ENCODE data around the gene S100A2. TPM values are rescaled to one million over a fixed set of nuclear protein-coding genes. Genes with fewer than 3 reads are reported as not detected.
"Not testable (repeated sequence)": the region's sequence is repeated elsewhere in the genome, so short reads cannot be mapped to it uniquely, and the experiment has no call there.

The S100A2 gene
- total RNA-seq, 2 experiments from 2014 or later: 0.63 TPM; not detected in 1

DNA sequence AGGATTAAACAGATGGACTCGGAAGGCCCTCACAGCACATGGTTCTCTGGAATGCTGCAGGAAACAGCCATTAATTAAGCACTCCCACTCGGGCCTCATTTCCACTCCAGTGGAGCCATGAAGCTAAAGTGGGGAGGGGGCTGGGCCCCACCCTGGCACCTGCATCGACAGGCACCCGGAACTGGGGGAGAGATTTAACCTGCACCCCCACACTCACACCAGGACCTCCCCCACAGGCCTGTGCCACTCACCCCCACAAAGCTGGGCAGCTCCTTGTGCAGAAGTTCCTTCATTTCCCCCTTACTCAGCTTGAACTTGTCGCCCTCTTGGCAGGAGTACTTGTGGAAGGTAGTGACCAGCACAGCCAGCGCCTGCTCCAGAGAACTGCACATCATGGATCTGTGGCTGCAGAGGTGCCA is 2.2 kb downstream of the S100A2 start:
- DNase-seq (no peak), ATAC-seq (no peak)
- H3K4me3 Mint-ChIP-seq: no peak overlapping the region
- peaks cover 29% of the 10 kb centered on the region for H3K4me1 Mint-ChIP-seq (ENCODE audit: low read depth)
- H3K27ac Mint-ChIP-seq: no peak overlapping the region
- POLR2A ChIA-PET: interaction anchor here (0.6 to 0.9 kb wide), 3 partner anchors 18 to 71 kb away, joined by 3 to 4 read pairs (median 3); no protein-coding TSS in a partner anchor
- CTCF ChIA-PET: interaction anchor here (1.1 to 8.3 kb wide), 4 partner anchors 9 to 53 kb away, joined by 3 to 106 read pairs (median 36); partner anchors contain the start of gene S100A6
- H3K27me3 Mint-ChIP-seq (ENCODE audit: low read depth): no peaks in the 10 kb centered on the region
- no peaks in the 10 kb centered on the region for H3K9me3 Mint-ChIP-seq (ENCODE audit: insufficient read depth)
- no peaks in the 10 kb centered on the region for H3K36me3 Mint-ChIP-seq (ENCODE audit: low read depth)

DNA sequence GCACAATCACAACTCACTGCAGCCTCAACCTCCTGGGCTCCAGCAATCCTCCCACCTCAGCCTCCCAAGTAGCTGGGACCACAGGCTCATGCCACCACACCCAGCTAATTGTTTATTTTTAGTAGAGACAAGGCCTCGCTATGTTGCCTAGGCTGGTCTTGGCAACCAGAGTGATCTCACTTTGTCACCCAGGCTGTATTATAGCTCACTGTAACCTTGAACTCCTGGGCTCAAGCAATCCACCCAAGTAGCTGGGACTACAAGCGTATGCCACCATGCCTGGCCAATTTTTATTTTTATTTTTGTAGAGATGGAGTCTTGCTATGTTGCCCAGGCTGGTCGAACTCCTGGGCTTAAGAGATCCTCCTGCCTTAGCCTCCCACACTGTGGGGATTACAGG is 3.6 kb downstream of the S100A2 start:
- H3K27ac Mint-ChIP-seq; DNase-seq; H3K9me3 Mint-ChIP-seq (ENCODE audit: insufficient read depth); H3K27me3 Mint-ChIP-seq (ENCODE audit: low read depth); ATAC-seq; H3K36me3 Mint-ChIP-seq (ENCODE audit: low read depth); H3K4me3 Mint-ChIP-seq: not testable (repeated sequence)
- peaks cover 18% of the 10 kb centered on the region for H3K4me1 Mint-ChIP-seq (ENCODE audit: low read depth)
- ChIA-PET POLR2A (interaction anchor here (1.9 to 2.4 kb wide), 2 partner anchors 17 to 26 kb away, joined by 6 to 8 read pairs; partner anchors contain the start of gene S100A6), CTCF (interaction anchor here (1.4 to 8.3 kb wide), 4 partner anchors 9 to 51 kb away, joined by 4 to 106 read pairs (median 38); partner anchors contain the start of genes S100A4 and S100A6)

DNA sequence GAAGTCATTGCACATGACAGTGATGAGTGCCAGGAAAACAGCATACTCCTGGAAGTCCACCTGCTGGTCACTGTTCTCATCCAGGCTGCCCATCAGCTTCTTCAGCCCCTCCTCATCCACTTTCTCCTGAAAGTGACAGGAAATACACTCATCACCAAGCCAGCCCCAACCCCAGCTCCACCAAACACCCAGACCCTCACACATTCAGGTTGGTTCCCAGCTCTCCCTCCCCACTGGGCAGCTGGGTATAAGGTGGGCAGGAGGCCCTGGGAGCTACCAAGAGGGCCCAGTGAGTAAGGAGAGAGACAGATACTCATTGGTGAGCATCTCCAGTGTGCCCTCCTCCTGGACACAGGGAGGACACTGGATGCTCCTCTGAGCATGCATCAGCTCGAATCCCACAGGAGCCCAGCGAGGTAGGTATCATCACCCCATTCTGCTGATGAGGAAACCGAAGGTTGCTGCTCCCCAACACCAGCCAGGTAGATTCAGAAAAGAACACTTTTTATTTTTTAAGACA is 4.1 kb downstream of the S100A2 start:
- no peak overlapping the region for H3K4me3 Mint-ChIP-seq
- H3K27ac Mint-ChIP-seq: no peak overlapping the region
- H3K4me1 Mint-ChIP-seq (ENCODE audit: low read depth): peaks cover 13% of the 10 kb centered on the region
- no peaks in the 10 kb centered on the region for H3K9me3 Mint-ChIP-seq (ENCODE audit: insufficient read depth)
- ChIA-PET POLR2A (interaction anchor here (1.9 to 2.4 kb wide), 2 partner anchors 17 to 26 kb away, joined by 6 to 8 read pairs; partner anchors contain the start of gene S100A6), CTCF (interaction anchor here (1.4 to 8.3 kb wide), 5 partner anchors 9 to 67 kb away, joined by 4 to 106 read pairs (median 8); partner anchors contain the start of genes S100A4 and S100A6)
- ATAC-seq (no peak), DNase-seq (no peak)
- no peaks in the 10 kb centered on the region for H3K27me3 Mint-ChIP-seq (ENCODE audit: low read depth)
- H3K36me3 Mint-ChIP-seq (ENCODE audit: low read depth): no peaks in the 10 kb centered on the region

DNA sequence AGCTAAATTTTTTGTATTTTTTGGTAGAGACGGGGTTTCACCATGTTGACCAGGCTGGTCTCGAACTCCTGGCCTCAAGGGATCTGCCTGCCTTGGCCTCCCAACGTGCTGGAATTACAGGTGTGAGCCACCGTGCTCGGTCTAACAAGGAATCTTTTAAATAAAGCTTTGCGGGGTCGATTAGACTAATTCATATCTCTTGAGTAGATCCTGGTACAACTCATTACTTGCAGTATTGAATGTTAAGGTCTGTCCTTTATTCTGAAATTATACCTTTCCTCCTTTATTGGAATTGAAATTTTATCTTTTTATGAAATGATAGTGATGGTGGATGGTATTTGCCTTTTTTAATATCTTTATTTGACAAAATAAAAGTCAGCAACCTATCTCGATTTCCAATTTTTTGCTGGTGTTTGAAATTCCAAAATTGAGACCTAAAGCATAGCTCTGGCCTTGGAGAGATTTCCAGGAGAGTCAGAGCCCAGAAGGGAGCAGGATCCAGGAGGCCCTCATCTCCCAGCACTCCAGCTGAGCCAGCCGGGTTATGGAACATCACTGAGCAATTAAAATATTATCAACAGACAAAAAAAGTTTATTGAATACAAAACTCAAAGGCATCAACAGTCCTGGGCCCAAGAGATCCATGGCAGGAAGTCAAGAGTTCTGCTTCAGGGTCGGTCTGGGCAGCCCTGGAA is 4.7 kb downstream of the S100A2 start:
- DNase-seq: no peak
- Mint-ChIP-seq H3K27me3 (ENCODE audit: low read depth) (peaks cover 2% of the 10 kb centered on the region), H3K4me1 (ENCODE audit: low read depth) (peaks cover 8% of the 10 kb centered on the region), H3K4me3 (no peak overlapping the region), H3K36me3 (ENCODE audit: low read depth) (no peaks in the 10 kb centered on the region), H3K27ac (no peak overlapping the region), H3K9me3 (ENCODE audit: insufficient read depth) (no peaks in the 10 kb centered on the region)
- POLR2A ChIA-PET: interaction anchor here (1.9 to 2.4 kb wide), 2 partner anchors 16 to 25 kb away, joined by 6 to 8 read pairs; partner anchors contain the start of gene S100A6
- CTCF ChIA-PET: interaction anchor here (0.8 to 8.3 kb wide), 7 partner anchors 8 to 67 kb away, joined by 3 to 106 read pairs (median 4); partner anchors contain the start of genes S100A4 and S100A6
- ATAC-seq: no peak

DNA sequence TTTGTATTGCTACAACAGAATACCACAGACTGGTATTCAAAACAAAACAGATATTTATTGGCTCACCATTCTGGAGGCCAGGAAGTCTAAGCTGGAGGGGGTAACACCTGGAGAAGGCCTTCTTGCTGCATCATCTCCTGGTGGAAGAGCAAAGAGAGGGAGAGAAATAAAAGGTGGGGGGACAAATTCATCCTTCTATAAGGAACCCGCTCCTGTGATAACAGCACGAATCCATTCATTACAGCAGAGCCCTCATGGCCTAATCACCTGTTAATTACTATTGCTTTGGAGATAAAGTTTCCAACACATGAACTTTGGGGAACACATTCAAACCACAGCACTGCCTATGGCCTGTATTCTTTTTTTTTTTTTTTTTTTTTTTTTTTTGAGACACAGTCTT is 5.4 kb downstream of the S100A2 start:
- CTCF ChIA-PET: interaction anchor here (0.9 to 8.3 kb wide), 4 partner anchors 9 to 66 kb away, joined by 3 to 106 read pairs (median 36); partner anchors contain the start of gene S100A6
- no peaks in the 10 kb centered on the region for H3K36me3 Mint-ChIP-seq (ENCODE audit: low read depth)
- peaks cover 2% of the 10 kb centered on the region for H3K27me3 Mint-ChIP-seq (ENCODE audit: low read depth)
- H3K4me1 Mint-ChIP-seq (ENCODE audit: low read depth): peaks cover under 1% of the 10 kb centered on the region
- H3K27ac Mint-ChIP-seq: peak overlapping the region; percentile 28
- ATAC-seq: no peak
- no peak for DNase-seq
- POLR2A ChIA-PET: interaction anchor here (1.9 to 2.4 kb wide), 2 partner anchors 16 to 24 kb away, joined by 6 to 8 read pairs; partner anchors contain the start of gene S100A6
- H3K4me3 Mint-ChIP-seq: no peak overlapping the region
- no peaks in the 10 kb centered on the region for H3K9me3 Mint-ChIP-seq (ENCODE audit: insufficient read depth)

DNA sequence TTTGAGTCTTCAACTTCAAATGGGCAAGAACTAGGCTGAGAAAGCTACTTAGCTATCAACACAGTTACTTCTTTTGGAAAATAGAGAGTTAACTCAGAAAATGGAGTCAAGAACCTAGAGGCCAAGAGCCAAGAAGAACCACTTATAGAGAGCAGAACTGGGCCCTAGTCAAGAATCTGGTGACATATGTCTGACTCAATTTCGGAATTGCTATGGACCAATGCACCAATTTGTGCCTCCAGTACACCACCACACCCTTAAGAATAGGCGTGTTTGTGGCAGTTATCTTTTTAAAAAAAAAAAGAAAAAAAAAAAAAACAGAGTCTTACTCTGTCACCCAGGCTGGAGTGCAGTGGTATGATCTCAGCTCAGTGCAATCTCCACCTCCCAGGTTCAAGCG is 7.8 kb downstream of the S100A2 start:
- ATAC-seq: no peak
- H3K9me3 Mint-ChIP-seq (ENCODE audit: insufficient read depth): no peaks in the 10 kb centered on the region
- peaks cover 2% of the 10 kb centered on the region for H3K27me3 Mint-ChIP-seq (ENCODE audit: low read depth)
- H3K27ac Mint-ChIP-seq: no peak overlapping the region
- DNase-seq: no peak
- ChIA-PET CTCF (interaction anchor here (0.7 to 2.0 kb wide), 5 partner anchors 10 to 47 kb away, joined by 3 to 12 read pairs (median 6); no protein-coding TSS in a partner anchor), POLR2A (interaction anchor here (0.9 kb wide), 1 partner anchor 76 kb away, joined by 3 read pairs; the partner anchor contains the start of gene CHTOP)
- no peak overlapping the region for H3K4me3 Mint-ChIP-seq
- H3K4me1 Mint-ChIP-seq (ENCODE audit: low read depth): peaks cover 8% of the 10 kb centered on the region
- no peaks in the 10 kb centered on the region for H3K36me3 Mint-ChIP-seq (ENCODE audit: low read depth)

DNA sequence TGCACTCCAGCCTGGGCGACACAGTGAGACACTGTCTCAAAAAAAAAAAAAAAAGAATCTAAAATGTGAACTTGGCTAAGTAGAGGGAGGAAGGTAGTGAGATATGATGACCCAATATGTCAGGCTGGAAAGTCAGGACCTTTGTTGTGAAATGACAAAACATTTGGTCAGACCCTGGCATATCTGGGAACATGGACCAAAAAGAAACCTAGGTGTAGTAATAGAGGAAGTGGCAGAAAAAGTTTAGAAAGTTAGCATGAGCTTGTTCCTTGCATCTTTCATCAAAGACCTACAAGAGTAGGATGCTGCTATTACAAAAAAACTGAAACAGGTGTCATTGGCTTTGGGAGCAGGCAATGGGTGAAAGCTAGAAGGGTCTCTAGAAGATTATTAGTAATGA is 9.3 kb downstream of the S100A2 start:
- no peak for DNase-seq
- Mint-ChIP-seq H3K4me1 (ENCODE audit: low read depth) (peaks cover 8% of the 10 kb centered on the region), H3K4me3 (no peak overlapping the region), H3K27ac (peak overlapping the region; percentile 19), H3K9me3 (ENCODE audit: insufficient read depth) (no peaks in the 10 kb centered on the region), H3K36me3 (ENCODE audit: low read depth) (no peaks in the 10 kb centered on the region), H3K27me3 (ENCODE audit: low read depth) (peaks cover 2% of the 10 kb centered on the region)
- ATAC-seq: no peak
- POLR2A ChIA-PET: interaction anchor here (0.6 to 1.4 kb wide), 3 partner anchors 11 to 21 kb away, joined by 3 to 4 read pairs (median 3); no protein-coding TSS in a partner anchor
- CTCF ChIA-PET: interaction anchor here (1.0 to 2.0 kb wide), 5 partner anchors 11 to 71 kb away, joined by 3 to 12 read pairs (median 4); partner anchors contain the start of genes S100A13 and S100A4

DNA sequence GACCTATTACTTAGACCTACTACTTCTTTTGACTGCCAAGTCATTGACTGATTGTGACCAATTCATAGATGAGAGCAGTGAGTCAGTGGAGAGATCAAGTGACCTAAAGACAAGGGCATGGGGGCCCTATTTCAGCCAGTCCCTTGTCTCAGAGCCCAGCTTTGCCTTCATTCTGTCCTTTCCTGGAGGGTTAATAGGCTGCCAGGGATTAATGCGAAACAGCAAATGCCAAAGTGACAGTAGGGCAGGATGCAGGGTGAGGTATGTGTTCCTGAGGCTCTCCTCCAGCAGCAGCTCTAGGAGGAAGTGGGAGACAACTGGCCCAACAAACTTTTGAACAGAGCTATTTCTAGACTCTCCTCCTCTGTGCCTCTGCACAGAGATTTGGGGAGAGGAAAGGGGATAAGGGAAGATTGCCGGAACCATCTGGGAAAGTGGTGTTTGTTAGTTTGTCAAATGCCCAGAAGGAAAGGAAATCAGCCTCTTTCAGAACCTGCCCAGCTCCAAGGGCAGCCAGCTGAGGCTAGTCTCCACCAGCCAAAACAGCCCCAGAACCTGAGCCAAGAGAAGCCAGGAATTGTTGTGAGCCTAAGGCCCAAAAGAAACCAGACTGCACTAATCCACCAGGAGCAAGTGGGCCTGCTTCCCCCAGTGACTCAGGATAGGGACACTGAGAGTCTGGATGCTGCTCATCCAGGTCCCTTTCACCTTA is 11.7 kb downstream of the S100A2 start:
- CTCF ChIA-PET: interaction anchor here (1.3 to 13.7 kb wide), 4 partner anchors 9 to 20 kb away, joined by 3 to 185 read pairs (median 8); partner anchors contain the start of genes S100A4, S100A5 and S100A6
- Mint-ChIP-seq H3K27me3 (ENCODE audit: low read depth) (peaks cover 5% of the 10 kb centered on the region), H3K4me1 (ENCODE audit: low read depth) (peaks cover 12% of the 10 kb centered on the region), H3K36me3 (ENCODE audit: low read depth) (no peaks in the 10 kb centered on the region), H3K9me3 (ENCODE audit: insufficient read depth) (no peaks in the 10 kb centered on the region), H3K4me3 (no peak overlapping the region), H3K27ac (no peak overlapping the region)
- ATAC-seq (no peak), DNase-seq (no peak)
- POLR2A ChIA-PET: interaction anchor here (1.1 to 2.0 kb wide), 3 partner anchors 8 to 18 kb away, joined by 3 to 7 read pairs (median 5); partner anchors contain the start of genes S100A4 and S100A6

DNA sequence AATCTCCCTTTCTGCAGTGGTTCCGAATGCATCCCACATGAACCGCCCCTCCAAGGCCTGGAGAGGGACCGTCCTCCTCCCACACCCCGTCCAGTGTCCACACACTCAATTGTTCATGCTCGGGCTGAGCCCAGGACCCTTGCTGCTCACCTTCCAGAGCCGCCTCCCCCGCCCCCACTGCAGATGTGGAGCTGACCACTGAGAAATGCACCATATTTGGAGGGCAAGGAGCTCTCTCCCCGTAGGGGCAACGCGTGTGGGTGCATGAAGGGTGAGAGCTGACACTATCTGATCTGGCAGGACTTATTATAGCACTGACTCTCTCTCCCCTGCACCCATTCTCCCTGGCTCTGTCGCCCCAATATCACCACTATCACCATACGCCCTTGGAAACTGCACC is 12.5 kb downstream of the S100A2 start:
- Mint-ChIP-seq H3K27me3 (ENCODE audit: low read depth) (peaks cover 5% of the 10 kb centered on the region), H3K9me3 (ENCODE audit: insufficient read depth) (no peaks in the 10 kb centered on the region), H3K4me3 (no peak overlapping the region), H3K36me3 (ENCODE audit: low read depth) (no peaks in the 10 kb centered on the region), H3K27ac (no peak overlapping the region), H3K4me1 (ENCODE audit: low read depth) (peaks cover 21% of the 10 kb centered on the region)
- no peak for ATAC-seq
- CTCF ChIA-PET: interaction anchor here (1.2 to 13.7 kb wide), 4 partner anchors 13 to 43 kb away, joined by 3 to 185 read pairs (median 6); partner anchors contain the start of genes S100A5 and S100A6
- DNase-seq: no peak
- POLR2A ChIA-PET: interaction anchor here (1.5 to 2.0 kb wide), 2 partner anchors 9 to 17 kb away, joined by 3 to 7 read pairs; partner anchors contain the start of gene S100A6

DNA sequence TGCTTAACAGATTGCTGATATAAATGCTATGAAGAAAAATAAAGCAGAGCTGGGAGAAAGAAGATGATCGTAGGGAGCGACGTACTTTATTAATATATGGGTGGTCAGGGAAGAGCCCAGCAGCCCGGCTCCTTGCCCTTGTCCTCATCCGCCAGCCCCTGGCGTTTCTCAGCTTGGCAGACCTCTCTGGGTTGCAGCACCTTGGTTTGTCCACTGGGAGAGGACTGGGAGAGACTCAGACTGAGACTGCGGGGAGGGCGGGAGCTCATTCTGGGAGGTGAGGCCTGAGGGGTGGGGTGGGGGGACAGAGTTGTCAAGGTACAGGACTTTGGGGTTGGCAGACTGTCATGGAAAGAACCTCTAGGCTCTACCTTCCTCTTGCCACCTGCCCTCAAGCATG is 13.3 kb downstream of the S100A2 start:
- Mint-ChIP-seq H3K36me3 (ENCODE audit: low read depth) (no peaks in the 10 kb centered on the region), H3K9me3 (ENCODE audit: insufficient read depth) (no peaks in the 10 kb centered on the region), H3K4me3 (no peak overlapping the region), H3K4me1 (ENCODE audit: low read depth) (peaks cover 26% of the 10 kb centered on the region), H3K27ac (no peak overlapping the region), H3K27me3 (ENCODE audit: low read depth) (peaks cover 5% of the 10 kb centered on the region)
- DNase-seq (no peak), ATAC-seq (no peak)
- ChIA-PET POLR2A (interaction anchor here (0.8 kb wide), 1 partner anchor 438 kb away, joined by 3 read pairs; the partner anchor contains the start of gene RPS27), CTCF (interaction anchor here (1.2 to 13.7 kb wide), 3 partner anchors 16 to 42 kb away, joined by 3 to 185 read pairs (median 9); partner anchors contain the start of gene S100A6)

Data from activated CD8-positive, alpha-beta T cell treated with anti-CD3 and anti-CD28 coated beads, Interleukin-2, amount 10 ng/mL, durations not matched to agents 7 days and 5 days (primary cell).